H9 (cell line): Measurements from ENCODE around the gene LRRC31. TPM values are rescaled to one million over a fixed set of nuclear protein-coding genes. Genes with fewer than 3 reads are reported as not detected.

Source experiments
- DNase-seq: peaks from one replicate; pipeline ENCODE4 v3.0.0-alpha.2; 2017
- H2AFZ ChIP-seq: one replicate; pipeline ENCODE4 v1.6.1; 2013; ENCODE audit warnings: mild to moderate bottlenecking, low read length, control low read depth, moderate library complexity
- H2AK5ac ChIP-seq: 2 replicates; pipeline ENCODE4 v1.6.1; 2013; ENCODE audit warnings: low read length, control low read depth, mixed read lengths; ENCODE audit not compliant: insufficient read length
- H2BK120ac ChIP-seq: one replicate; pipeline ENCODE4 v1.6.1; 2013; ENCODE audit warnings: low read depth, mild to moderate bottlenecking, low read length, control low read depth, inconsistent platforms; ENCODE audit not compliant: poor library complexity, severe bottlenecking
- H2BK12ac ChIP-seq: 2 replicates; pipeline ENCODE4 v1.6.1; 2013; ENCODE audit warnings: low read length, control low read depth, mixed read lengths, low read depth; ENCODE audit not compliant: insufficient read length
- H2BK15ac ChIP-seq: 2 replicates; pipeline ENCODE4 v1.6.1; 2013; ENCODE audit warnings: low read depth, low read length, control low read depth
- H2BK20ac ChIP-seq: one replicate; pipeline ENCODE4 v1.6.1; 2013; ENCODE audit warnings: low read depth, mild to moderate bottlenecking, low read length, control low read depth, inconsistent platforms; ENCODE audit not compliant: poor library complexity, severe bottlenecking
- H2BK5ac ChIP-seq: 2 replicates; pipeline ENCODE4 v1.6.1; 2013; ENCODE audit warnings: low read length, control low read depth, mixed read lengths; ENCODE audit not compliant: insufficient read length
- H3K14ac ChIP-seq: 2 replicates; pipeline ENCODE4 v1.6.1; 2013; ENCODE audit warnings: low read length, control low read depth; ENCODE audit not compliant: insufficient read depth
- H3K18ac ChIP-seq: 2 replicates; pipeline ENCODE4 v1.6.1; 2013; ENCODE audit warnings: low read depth, mild to moderate bottlenecking, mixed read lengths, low read length, control low read depth; ENCODE audit not compliant: insufficient read length
- H3K23ac ChIP-seq: 2 replicates; pipeline ENCODE4 v1.6.1; 2013; ENCODE audit warnings: low read length, control low read depth, mixed read lengths, low read depth; ENCODE audit not compliant: insufficient read length
- H3K23me2 ChIP-seq: 2 replicates; pipeline ENCODE4 v1.6.1; 2013; ENCODE audit warnings: low read depth, mild to moderate bottlenecking, mixed read lengths, low read length, control low read depth; ENCODE audit not compliant: insufficient read length, poor library complexity, severe bottlenecking
- H3K27ac ChIP-seq: 2 replicates; pipeline ENCODE4 v1.5.1; 2013; ENCODE audit warnings: low read length, control low read depth, mixed read lengths, low read depth; ENCODE audit not compliant: insufficient read length
- H3K27me3 ChIP-seq: 2 replicates; pipeline ENCODE4 v1.6.1; 2013; ENCODE audit warnings: low read length, control low read depth, inconsistent platforms; ENCODE audit not compliant: insufficient read depth
- H3K4ac ChIP-seq: 2 replicates; pipeline ENCODE4 v1.6.1; 2013; ENCODE audit warnings: low read depth, mild to moderate bottlenecking, control low read depth, inconsistent platforms, low read length, moderate library complexity
- H3K4me1 ChIP-seq: 2 replicates; pipeline ENCODE4 v1.6.1; 2013; ENCODE audit warnings: low read length, control low read depth, inconsistent platforms; ENCODE audit not compliant: insufficient read depth
- H3K4me2 ChIP-seq: 2 replicates; pipeline ENCODE4 v1.6.1; 2013; ENCODE audit warnings: low read length, control low read depth, mixed read lengths; ENCODE audit not compliant: insufficient read length, insufficient read depth
- H3K56ac ChIP-seq: 2 replicates; pipeline ENCODE4 v1.6.1; 2013; ENCODE audit warnings: low read depth, mild to moderate bottlenecking, mixed read lengths, low read length, control low read depth; ENCODE audit not compliant: insufficient read length
- H3K79me1 ChIP-seq: 2 replicates; pipeline ENCODE4 v1.6.1; 2013; ENCODE audit warnings: low read depth, mild to moderate bottlenecking, moderate library complexity, low read length, control low read depth, inconsistent platforms; ENCODE audit not compliant: insufficient read depth, poor library complexity, severe bottlenecking
- H3K79me2 ChIP-seq: 2 replicates; pipeline ENCODE4 v1.6.1; 2013; ENCODE audit warnings: low read length, control low read depth, inconsistent platforms; ENCODE audit not compliant: insufficient read depth
- H3K9ac ChIP-seq: 2 replicates; pipeline ENCODE4 v1.6.1; 2013; ENCODE audit warnings: low read length, control low read depth, mixed read lengths; ENCODE audit not compliant: insufficient read length; ENCODE audit errors: extremely low read depth
- H3K9me3 ChIP-seq: one replicate; pipeline ENCODE4 v1.6.1; 2013; ENCODE audit warnings: low read depth, low read length, inconsistent platforms; ENCODE audit not compliant: control insufficient read depth
- H3T11ph ChIP-seq: one replicate; pipeline ENCODE4 v1.6.1; 2013; ENCODE audit warnings: mild to moderate bottlenecking, low read length, control low read depth, inconsistent platforms
- H4K20me1 ChIP-seq: one replicate; pipeline ENCODE4 v1.6.1; 2013; ENCODE audit not compliant: control insufficient read depth, insufficient read length, insufficient read depth
- H4K5ac ChIP-seq: 2 replicates; pipeline ENCODE4 v1.6.1; 2013; ENCODE audit warnings: low read depth, mild to moderate bottlenecking, mixed read lengths, low read length, control low read depth; ENCODE audit not compliant: insufficient read length
- H4K8ac ChIP-seq: replicated peaks from 2 replicates; pipeline ENCODE4 v1.6.1; 2013; ENCODE audit warnings: low read length, control low read depth, mixed read lengths, low read depth; ENCODE audit not compliant: insufficient read length
- H4K91ac ChIP-seq: 2 replicates; pipeline ENCODE4 v1.6.1; 2013; ENCODE audit warnings: low read depth, mild to moderate bottlenecking, moderate library complexity, mixed read lengths, low read length, control low read depth; ENCODE audit not compliant: insufficient read length
- H3K27ac Mint-ChIP-seq, 3 experiments: 2 replicates in 2 of 3; 3 replicates in 1 of 3; pipeline ENCODE4 v1.8.0; 2020 to 2021; ENCODE audit warnings: mixed read lengths in 3 of 3, mild to moderate bottlenecking in 1 of 3, moderate library complexity in 1 of 3
- H3K27me3 Mint-ChIP-seq: 2 replicates; pipeline ENCODE4 v1.8.0; 2021; ENCODE audit warnings: low read depth, mild to moderate bottlenecking, moderate library complexity, mixed read lengths
- H3K36me3 Mint-ChIP-seq, 3 experiments: 2 replicates in 2 of 3; 3 replicates in 1 of 3; pipeline ENCODE4 v1.8.0; 2020 to 2021; ENCODE audit warnings: low read depth in 3 of 3, mixed read lengths in 3 of 3; ENCODE audit not compliant: insufficient read depth in 1 of 3
- H3K4me1 Mint-ChIP-seq, 2 experiments: 2 replicates each; pipeline ENCODE4 v1.8.0; 2020; ENCODE audit warnings: mixed read lengths in 2 of 2
- H3K4me3 Mint-ChIP-seq, 2 experiments: 2 replicates in 1 of 2; 3 replicates in 1 of 2; pipeline ENCODE4 v1.8.0; 2020 to 2021; ENCODE audit warnings: mild to moderate bottlenecking in 2 of 2, mixed read lengths in 2 of 2, moderate library complexity in 1 of 2
- H3K9me3 Mint-ChIP-seq, 2 experiments: 2 replicates in 1 of 2; 3 replicates in 1 of 2; pipeline ENCODE4 v1.8.0; 2020; ENCODE audit warnings: mild to moderate bottlenecking in 2 of 2, mixed read lengths in 2 of 2, moderate library complexity in 1 of 2
- CTCF ChIP-seq: fragments of 200-600 bp; sonication (generic); conservative IDR thresholded peaks from 3 replicates; pipeline ENCODE4 v1.8.0; 2021; ENCODE audit warnings: antibody characterized with exemption, mild to moderate bottlenecking
- WGBS: extraction: QIAGEN DNeasy Blood & Tissue Kit; methylation state at CpG from one replicate; pipeline ENCODE4 v1.1.7; 2013; ENCODE audit warnings: missing lambda C conversion rate, low lambda C conversion rate, mixed read lengths; ENCODE audit not compliant: insufficient read length; ENCODE audit errors: extremely low coverage; 5-methylcytosine and 5-hydroxymethylcytosine counted together
- total RNA-seq: library from RNA; stranded (reverse); gene quantifications from 2 replicates; pipeline ENCODE4 v1.2.1, GENCODE V29; 2021

Gene LRRC31
- total RNA-seq, 1 experiment from 2014 or later, result not detected

GRCh38 chr3:169880576-169881250 is 11.0 kb upstream of the LRRC31 start:
- H3K9me3 ChIP-seq, result no peaks in the 10 kb centered on the region
- H3K9me3 Mint-ChIP-seq, result no peaks in the 10 kb centered on the region
- H2BK120ac ChIP-seq, result no peak overlapping the region
- no peak overlapping the region for H3K27ac ChIP-seq
- H3K4me2 ChIP-seq, result no peak overlapping the region
- H2BK20ac ChIP-seq, result no peak overlapping the region
- H3K23me2 ChIP-seq, result peaks cover 2% of the 10 kb centered on the region
- H3K79me1 ChIP-seq, result no peaks in the 10 kb centered on the region
- H2AFZ ChIP-seq, result no peak overlapping the region
- H3K36me3 Mint-ChIP-seq, result no peaks in the 10 kb centered on the region
- no peak overlapping the region for H3K56ac ChIP-seq
- H3T11ph ChIP-seq, result no peak overlapping the region
- no CpG with 5 or more reads among the region's 4 CpGs for WGBS
- no peaks in the 10 kb centered on the region for H3K27me3 ChIP-seq
- no peak overlapping the region for H2BK12ac ChIP-seq
- H3K14ac ChIP-seq, result no peak overlapping the region; the same call in 1 of the 2 replicates
- H3K79me2 ChIP-seq, result no peaks in the 10 kb centered on the region
- no peak overlapping the region for H3K18ac ChIP-seq
- H3K4me1 ChIP-seq, result peaks cover 2% of the 10 kb centered on the region; the same call in 1 of the 2 replicates
- H2BK15ac ChIP-seq, result no peak overlapping the region
- H3K4me3 Mint-ChIP-seq, result no peak overlapping the region
- no peaks in the 10 kb centered on the region for H4K20me1 ChIP-seq
- H3K9ac ChIP-seq, result no peak overlapping the region
- H3K27me3 Mint-ChIP-seq, result no peaks in the 10 kb centered on the region; the same call in 1 of the 2 replicates
- no peak overlapping the region for H3K27ac Mint-ChIP-seq
- H4K91ac ChIP-seq, result no peak overlapping the region
- no peak for DNase-seq
- no peak overlapping the region for H2BK5ac ChIP-seq
- no peak overlapping the region for H3K23ac ChIP-seq
- H2AK5ac ChIP-seq, result no peak overlapping the region
- H4K8ac ChIP-seq, result no peak overlapping the region
- H3K4me1 Mint-ChIP-seq, result peaks cover 2 to 3% of the 10 kb centered on the region in 2 experiments
- no peak for TF ChIP-seq CTCF
- H4K5ac ChIP-seq, result no peak overlapping the region
- no peak overlapping the region for H3K4ac ChIP-seq
